Peyer's patch (tissue), 4 donors: ENCODE data around the gene TRIP4. TPM values are rescaled to one million over a fixed set of nuclear protein-coding genes. Genes with fewer than 3 reads are reported as not detected.
"Not testable (repeated sequence)": the region's sequence is repeated elsewhere in the genome, so short reads cannot be mapped to it uniquely, and the experiment has no call there.

Experiments
- DNase-seq, 3 donors: peaks; one replicate each; pipeline ENCODE4 v3.0.0-alpha.2; 2017 to 2019
- H3K27ac ChIP-seq, 4 donors: fragments of 200-600 bp; sonication (generic); one replicate each; pipeline ENCODE4 v1.5.1; 2016 to 2019
- H3K27me3 ChIP-seq, 2 donors: fragments of 200-600 bp; sonication (generic); one replicate each; pipeline ENCODE4 v1.5.1; 2019
- H3K36me3 ChIP-seq, 3 donors: fragments of 200-600 bp; sonication (generic); one replicate each; pipeline ENCODE4 v1.5.1; 2016 to 2019
- H3K4me1 ChIP-seq, 4 donors: fragments of 200-600 bp; sonication (generic); one replicate each; pipeline ENCODE4 v1.5.1; 2016 to 2019
- H3K4me3 ChIP-seq, 4 donors: fragments of 200-600 bp; sonication (generic); 1 replicate in 3 of 4; 2 replicates in 1 of 4; pipeline ENCODE4 v1.5.1; 2016 to 2019; ENCODE audit warnings: mild to moderate bottlenecking in 1 of 4
- H3K9me3 ChIP-seq, 4 donors: fragments of 200-600 bp; sonication (generic); one replicate each; pipeline ENCODE4 v1.5.1; 2016 to 2019; ENCODE audit warnings: mild to moderate bottlenecking in 1 of 4
- POLR2A ChIP-seq, 2 donors: fragments of 450-650 bp; IDR thresholded peaks; one replicate each; pipeline ENCODE4 v1.5.1; 2017; ENCODE audit warnings: antibody characterized with exemption in 2 of 2, mild to moderate bottlenecking in 2 of 2, moderate library complexity in 2 of 2
- total RNA-seq, 4 donors: library from RNA; depleted of rRNA; stranded (reverse); fragments of >200 nt; gene quantifications; one replicate each; pipeline ENCODE4 v1.1.0, GENCODE V29; 2016
- TF ChIP-seq, protein P1 (sequence below), 6 experiments: fragments of 450-650 bp in 4 of 6; fragments of 200-600 bp in 2 of 6; sonication (generic) in 1 of 6; IDR thresholded peaks; one replicate each; pipeline ENCODE4 v1.5.1; 2017 to 2019; ENCODE audit warnings: antibody characterized with exemption in 6 of 6, mild to moderate bottlenecking in 3 of 6, moderate library complexity in 1 of 6

TRIP4 gene
- total RNA-seq, 4 donors from 2014 or later: 18.9 to 61.9 (median 19.9) TPM

DNA sequence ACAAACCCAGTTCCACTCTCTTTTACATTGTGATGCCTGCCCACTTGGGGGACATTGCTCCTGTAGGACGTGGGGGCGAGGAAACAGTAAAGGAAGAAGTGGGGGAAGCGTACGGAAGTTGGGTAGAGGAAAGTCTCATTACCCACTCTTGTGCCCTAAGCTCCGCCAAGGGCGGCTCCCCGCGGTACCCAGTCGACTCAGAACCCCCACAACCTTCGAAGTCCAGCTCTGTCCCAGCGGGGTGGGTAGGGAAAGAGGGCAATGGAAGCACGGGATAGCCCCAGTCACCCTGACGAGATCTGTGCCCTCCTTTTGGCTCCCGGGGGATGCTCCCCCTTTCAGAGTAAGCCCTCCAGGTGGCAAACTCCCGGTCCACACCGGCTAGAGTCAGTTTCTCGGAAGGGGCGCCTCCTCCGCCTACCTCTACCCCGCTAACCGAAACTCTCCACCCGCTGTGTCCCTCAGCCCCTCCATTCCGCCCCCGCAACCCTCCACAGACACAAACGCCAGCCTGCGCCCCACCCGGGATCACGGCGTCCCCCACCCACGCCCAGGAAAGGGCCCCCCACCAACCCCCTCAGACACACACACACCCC, 32.2 kb upstream of the TRIP4 start:
- H3K9me3 ChIP-seq: no peaks in the 10 kb centered on the region
- H3K27ac ChIP-seq: peak overlapping the region; percentile 68 to 79 (median 74)
- TF ChIP-seq POLR2A (IDR thresholded peaks at IDR 0.05): no peak
- TF ChIP-seq, protein P1, sequence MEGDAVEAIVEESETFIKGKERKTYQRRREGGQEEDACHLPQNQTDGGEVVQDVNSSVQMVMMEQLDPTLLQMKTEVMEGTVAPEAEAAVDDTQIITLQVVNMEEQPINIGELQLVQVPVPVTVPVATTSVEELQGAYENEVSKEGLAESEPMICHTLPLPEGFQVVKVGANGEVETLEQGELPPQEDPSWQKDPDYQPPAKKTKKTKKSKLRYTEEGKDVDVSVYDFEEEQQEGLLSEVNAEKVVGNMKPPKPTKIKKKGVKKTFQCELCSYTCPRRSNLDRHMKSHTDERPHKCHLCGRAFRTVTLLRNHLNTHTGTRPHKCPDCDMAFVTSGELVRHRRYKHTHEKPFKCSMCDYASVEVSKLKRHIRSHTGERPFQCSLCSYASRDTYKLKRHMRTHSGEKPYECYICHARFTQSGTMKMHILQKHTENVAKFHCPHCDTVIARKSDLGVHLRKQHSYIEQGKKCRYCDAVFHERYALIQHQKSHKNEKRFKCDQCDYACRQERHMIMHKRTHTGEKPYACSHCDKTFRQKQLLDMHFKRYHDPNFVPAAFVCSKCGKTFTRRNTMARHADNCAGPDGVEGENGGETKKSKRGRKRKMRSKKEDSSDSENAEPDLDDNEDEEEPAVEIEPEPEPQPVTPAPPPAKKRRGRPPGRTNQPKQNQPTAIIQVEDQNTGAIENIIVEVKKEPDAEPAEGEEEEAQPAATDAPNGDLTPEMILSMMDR (IDR thresholded peaks at IDR 0.05): no peak
- peak overlapping the region; percentile 77 to 93 (median 82) for H3K4me3 ChIP-seq
- peaks cover 0 to 5% (median 0%) of the 10 kb centered on the region in 4 donors for H3K4me1 ChIP-seq
- H3K36me3 ChIP-seq: no peaks in the 10 kb centered on the region
- H3K27me3 ChIP-seq: no peaks in the 10 kb centered on the region
- peak; percentile 24 to 53 (median 47) for DNase-seq

DNA sequence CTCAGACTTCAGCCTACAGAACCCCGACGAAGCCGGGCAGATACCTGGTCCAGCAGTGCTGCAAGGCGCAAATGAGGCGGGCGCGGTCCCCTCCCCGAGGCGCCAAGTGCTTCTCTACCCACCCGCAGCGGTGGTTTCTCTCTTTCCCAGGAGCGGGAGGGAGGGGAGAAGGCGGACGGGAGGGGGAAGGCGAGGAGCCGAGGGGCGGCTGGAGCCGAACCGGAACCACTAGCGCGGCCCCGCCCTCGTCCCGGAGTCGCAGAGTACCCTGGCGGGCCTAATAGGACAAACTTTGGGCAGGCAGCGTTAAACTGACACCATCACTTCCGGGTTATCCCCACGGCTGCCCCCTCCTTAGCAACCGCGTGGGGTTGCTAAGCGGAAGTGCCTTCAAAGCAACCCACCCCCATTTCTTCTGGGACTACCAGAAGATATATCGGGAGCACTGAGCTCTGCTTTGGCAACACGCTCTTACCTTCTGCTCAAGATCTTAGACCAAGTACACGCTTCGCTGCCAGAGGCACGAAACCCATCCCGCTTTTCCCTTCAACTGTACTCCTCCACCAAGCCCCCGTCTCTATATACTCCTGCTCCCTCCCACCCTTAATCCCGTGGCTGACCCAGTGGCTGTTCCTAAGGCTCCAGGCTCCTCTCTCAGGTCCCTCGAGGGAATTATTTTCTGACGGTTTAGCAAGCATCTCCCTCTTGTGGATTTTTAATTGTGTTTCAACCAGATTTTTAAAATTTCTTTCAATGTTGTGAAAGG, 31.5 kb upstream of the TRIP4 start, which contains the start of gene CSNK1G1:
CSNK1G1 (minus strand) TSS at position 230 of the 766 bp plus-strand sequence. CDS start 55,674 bp downstream, outside the sequence.
- TF ChIP-seq, protein P1 (IDR thresholded peaks at IDR 0.05): peak in 4 of 6 experiments; percentile 10 to 54 (median 45)
- peak in 1 of 2 donors; percentile 12 for TF ChIP-seq POLR2A (IDR thresholded peaks at IDR 0.05)
- peak; percentile 92 to 97 (median 93) for DNase-seq
- H3K9me3 ChIP-seq: no peaks in the 10 kb centered on the region

DNA sequence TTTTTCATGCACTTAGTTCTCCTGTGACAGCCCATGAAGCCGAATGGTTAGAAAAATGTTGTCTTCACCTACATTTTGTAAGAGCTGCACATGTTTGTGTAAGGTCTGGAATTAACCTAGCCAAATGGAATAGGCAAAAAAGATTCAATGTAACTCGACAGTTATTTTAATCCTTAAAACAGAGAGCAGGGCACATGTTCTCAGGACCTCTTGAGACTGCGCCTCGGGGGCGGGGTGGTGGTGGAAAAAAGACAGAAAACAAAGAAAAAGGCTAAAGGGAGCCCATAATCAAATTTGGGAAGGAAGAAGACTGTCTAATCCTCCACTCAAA, 31.0 kb upstream of the TRIP4 start:
- Histone ChIP-seq H3K4me1 (peaks cover 0 to 5% (median 0%) of the 10 kb centered on the region in 4 donors), H3K36me3 (no peaks in the 10 kb centered on the region), H3K4me3 (peak overlapping the region; percentile 77 to 93 (median 82)), H3K9me3 (no peaks in the 10 kb centered on the region), H3K27ac (peak overlapping the region; percentile 68 to 79 (median 74)), H3K27me3 (no peaks in the 10 kb centered on the region)
- TF ChIP-seq, protein P1 (IDR thresholded peaks at IDR 0.05): no peak
- TF ChIP-seq POLR2A (IDR thresholded peaks at IDR 0.05): no peak
- DNase-seq: no peak

More for the DNA sequence above, 31.5 kb upstream of the TRIP4 start, which contains the start of gene CSNK1G1:
- Histone ChIP-seq H3K36me3 (no peaks in the 10 kb centered on the region), H3K27me3 (no peaks in the 10 kb centered on the region), H3K4me1 (peaks cover 0 to 5% (median 0%) of the 10 kb centered on the region in 4 donors), H3K27ac (peak within 1 kb of the TSS; percentile 68 to 79 (median 74)), H3K4me3 (peak within 1 kb of the TSS; percentile 77 to 93 (median 82))

DNA sequence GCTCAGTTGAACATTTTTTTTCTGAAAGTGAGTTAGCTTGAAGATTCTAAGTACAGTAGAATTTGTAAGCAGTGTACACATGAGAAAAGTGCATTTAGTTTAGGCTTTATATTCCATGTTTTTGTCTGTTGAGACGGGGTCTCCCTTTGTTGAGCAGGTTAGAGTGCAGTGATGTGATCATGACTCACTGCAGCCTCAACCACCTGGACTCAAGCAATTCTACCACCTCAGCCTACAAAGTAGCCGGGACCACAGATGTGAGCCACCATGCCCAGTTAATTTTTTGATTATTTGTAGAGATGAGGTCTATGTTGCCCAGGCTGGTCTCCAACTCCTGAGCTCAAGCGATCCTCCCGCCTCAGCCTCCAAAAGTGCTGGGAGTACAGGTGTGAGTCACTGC, 26.4 kb upstream of the TRIP4 start:
- TF ChIP-seq, protein P1 (IDR thresholded peaks at IDR 0.05): no peak
- no peak for TF ChIP-seq POLR2A (IDR thresholded peaks at IDR 0.05)
- H3K4me3 ChIP-seq: no peak overlapping the region
- H3K27me3 ChIP-seq: no peaks in the 10 kb centered on the region
- H3K9me3 ChIP-seq: no peaks in the 10 kb centered on the region
- DNase-seq: no peak
- H3K36me3 ChIP-seq: no peaks in the 10 kb centered on the region
- H3K4me1 ChIP-seq: no peaks in the 10 kb centered on the region
- no peak overlapping the region for H3K27ac ChIP-seq

DNA sequence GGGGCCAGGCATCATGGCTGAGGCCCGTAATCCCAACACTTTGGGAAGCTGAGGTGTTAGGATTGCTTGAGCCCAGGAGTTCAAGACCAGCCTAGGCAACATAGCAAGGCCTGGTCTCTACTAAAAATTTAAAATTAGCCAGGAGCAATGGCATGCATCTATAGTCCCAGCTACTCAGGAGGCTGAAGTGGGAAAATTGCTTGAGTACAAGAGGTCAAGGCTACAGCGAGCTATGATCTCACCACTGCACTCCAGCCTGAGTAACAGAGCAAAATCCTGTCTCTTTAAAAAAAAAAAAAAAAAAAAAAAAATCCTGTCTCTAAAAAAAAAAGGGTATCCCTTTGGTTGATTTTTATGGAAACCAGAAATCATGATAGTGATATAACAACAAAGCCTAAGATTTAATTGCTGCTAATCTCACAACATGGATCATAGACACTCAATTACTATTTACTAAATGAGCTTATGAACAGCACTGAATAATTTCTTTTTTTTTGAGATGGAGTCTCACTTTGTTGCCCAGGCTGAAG, 18.5 kb upstream of the TRIP4 start:
- TF ChIP-seq, protein P1 (IDR thresholded peaks at IDR 0.05): no peak
- TF ChIP-seq POLR2A (IDR thresholded peaks at IDR 0.05): no peak
- DNase-seq: no peak
- no peak overlapping the region for H3K4me3 ChIP-seq
- no peaks in the 10 kb centered on the region for H3K4me1 ChIP-seq
- H3K36me3 ChIP-seq: no peaks in the 10 kb centered on the region
- H3K27ac ChIP-seq: no peak overlapping the region
- H3K9me3 ChIP-seq: no peaks in the 10 kb centered on the region
- no peaks in the 10 kb centered on the region for H3K27me3 ChIP-seq

DNA sequence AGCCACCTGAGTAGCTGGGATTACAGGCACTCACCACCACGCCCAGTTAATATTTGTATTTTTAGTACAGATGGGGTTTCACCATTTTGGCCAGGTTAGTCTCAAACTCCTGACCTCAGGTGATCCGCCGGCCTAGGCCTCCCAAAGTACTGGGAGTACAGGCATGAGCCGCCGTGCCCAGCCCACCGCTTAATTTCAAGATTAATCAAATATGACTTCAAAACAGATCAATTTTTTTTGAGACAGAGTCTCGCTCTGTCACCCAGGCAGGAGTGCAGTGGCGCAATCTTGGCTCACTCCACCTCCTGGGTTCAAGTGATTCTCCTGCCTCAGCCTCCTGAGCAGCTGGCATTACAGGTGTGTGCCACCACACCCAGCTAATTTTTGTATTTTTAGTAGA, 16.3 kb upstream of the TRIP4 start:
- H3K27ac ChIP-seq, H3K9me3 ChIP-seq, DNase-seq, H3K36me3 ChIP-seq, H3K4me1 ChIP-seq, H3K27me3 ChIP-seq, H3K4me3 ChIP-seq: not testable (repeated sequence)
